GM20431 (cell line): ENCODE results near the gene GNL3L.
"Not testable (repeated sequence)": the region's sequence is repeated elsewhere in the genome, so short reads cannot be mapped to it uniquely, and the experiment has no call there.

Experiments
- in situ Hi-C: fragments of 300-500 bp; cut with MseI, MboI; formaldehyde crosslinking; loops from one replicate; pipeline ENCODE4 v1.15.0; 2020; ENCODE audit warnings: low sequenced_read_pairs; ENCODE audit not compliant: unreplicated experiment

The GNL3L gene

GRCh38 chrX:54529552-54530356, at the start of gene GNL3L:
Gene GNL3L, plus strand, starts transcription at chrX:54530219. Its CDS starts 2,348 bp downstream, at chrX:54532567.
- in situ Hi-C loops = no loop called here

- in situ Hi-C loops = no loop called here
Measured at GRCh38 chrX:54482839-54483593, 47.0 kb upstream of the GNL3L start.

GRCh38 chrX:54483946-54484345, 46.1 kb upstream of the GNL3L start:
- in situ Hi-C loops = no loop called here

GRCh38 chrX:54484666-54485065, 45.4 kb upstream of the GNL3L start:
- in situ Hi-C loops = no loop called here

GRCh38 chrX:54489819-54490218, 40.2 kb upstream of the GNL3L start:
- in situ Hi-C loops = not testable (repeated sequence)

GRCh38 chrX:54492340-54492739, 37.7 kb upstream of the GNL3L start:
- in situ Hi-C loops = no loop called here

GRCh38 chrX:54494166-54494988, 35.6 kb upstream of the GNL3L start:
- in situ Hi-C loops = no loop called here

GRCh38 chrX:54494989-54495813, 34.8 kb upstream of the GNL3L start:
- in situ Hi-C loops = no loop called here

GRCh38 chrX:54495814-54496516, 34.1 kb upstream of the GNL3L start, which contains the start of gene FGD1:
Gene FGD1, minus strand, starts transcription at chrX:54496234. Its CDS starts 802 bp downstream, at chrX:54495432.
- in situ Hi-C loops = no loop called here

- in situ Hi-C loops = no loop called here
Measured at GRCh38 chrX:54496517-54496852, 33.5 kb upstream of the GNL3L start.

GRCh38 chrX:54496936-54497335, 33.1 kb upstream of the GNL3L start:
- in situ Hi-C loops = no loop called here

- in situ Hi-C loops = no loop called here
Measured at GRCh38 chrX:54509400-54509799, 20.6 kb upstream of the GNL3L start.

- in situ Hi-C loops = no loop called here
Measured at GRCh38 chrX:54529151-54529550, 868 bp upstream of the GNL3L start.

GRCh38 chrX:54530357-54530900, 410 bp downstream of the GNL3L start:
- in situ Hi-C loops = no loop called here

GRCh38 chrX:54534271-54534670, 4.3 kb downstream of the GNL3L start:
- in situ Hi-C loops = no loop called here

- in situ Hi-C loops = no loop called here
Measured at GRCh38 chrX:54540289-54540688, 10.3 kb downstream of the GNL3L start.

GRCh38 chrX:54542239-54542638, 12.2 kb downstream of the GNL3L start:
- in situ Hi-C loops = not testable (repeated sequence)

GRCh38 chrX:54550821-54551220, 20.8 kb downstream of the GNL3L start:
- in situ Hi-C loops = no loop called here

- in situ Hi-C loops = no loop called here
Measured at GRCh38 chrX:54551801-54552200, 21.8 kb downstream of the GNL3L start.
